ENCODE results near the gene TCP11L1. TPM values are rescaled to one million over a fixed set of nuclear protein-coding genes. Genes with fewer than 3 reads are reported as not detected.
A peak's percentile ranks its signal among the peaks of the same experiment; 100 is the strongest.
"Not testable (repeated sequence)": the region's sequence is repeated elsewhere in the genome, so short reads cannot be mapped to it uniquely, and the experiment has no call there.

The TCP11L1 gene
- total RNA-seq, 3 donors from 2014 or later, result 8.2 to 14.1 (median 11.1) TPM

- H3K9me3 Mint-ChIP-seq, result no peaks in the 10 kb centered on the region
- DNase-seq, result no peak
- H3K36me3 Mint-ChIP-seq (ENCODE audit: insufficient read depth), result peaks cover 21% of the 10 kb centered on the region
- peaks cover 14% of the 10 kb centered on the region for H3K4me1 Mint-ChIP-seq (ENCODE audit: low read depth)
- ATAC-seq, result no peak
- H3K27me3 Mint-ChIP-seq (ENCODE audit: low read depth), result no peaks in the 10 kb centered on the region
- no peak overlapping the region for H3K4me3 Mint-ChIP-seq
Observed at GRCh38 chr11:33045551-33046255, 6.3 kb downstream of the TCP11L1 start.

DNA sequence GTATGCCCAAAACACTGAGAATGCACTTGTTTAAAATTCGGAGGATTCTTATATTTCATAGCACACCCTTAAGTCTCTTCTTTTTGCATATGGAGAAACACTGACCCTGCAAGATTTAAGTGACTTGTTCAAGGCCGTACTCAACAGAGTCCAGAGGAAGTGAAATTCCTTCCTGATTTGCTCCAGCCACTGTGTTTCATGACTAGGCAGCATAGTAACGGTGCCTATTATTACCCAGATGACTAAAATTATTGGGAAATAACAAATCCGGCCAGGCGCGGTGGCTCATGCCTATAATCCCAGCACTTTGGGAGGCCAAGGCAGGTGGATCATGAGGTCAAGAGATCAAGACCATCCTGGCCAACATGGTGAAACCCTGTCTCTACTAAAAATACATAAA, 9.3 kb downstream of the TCP11L1 start:
- peaks cover 24% of the 10 kb centered on the region for H3K36me3 Mint-ChIP-seq (ENCODE audit: insufficient read depth)
- not testable (repeated sequence) for H3K9me3 Mint-ChIP-seq; DNase-seq; H3K27me3 Mint-ChIP-seq (ENCODE audit: low read depth); ATAC-seq; H3K4me3 Mint-ChIP-seq; H3K4me1 Mint-ChIP-seq (ENCODE audit: low read depth)

- not testable (repeated sequence) for ATAC-seq; H3K27me3 Mint-ChIP-seq (ENCODE audit: low read depth); H3K4me1 Mint-ChIP-seq (ENCODE audit: low read depth); H3K9me3 Mint-ChIP-seq; DNase-seq; H3K4me3 Mint-ChIP-seq
- peaks cover 26% of the 10 kb centered on the region for H3K36me3 Mint-ChIP-seq (ENCODE audit: insufficient read depth)
Observed at GRCh38 chr11:33049565-33050408, 10.4 kb downstream of the TCP11L1 start.

- no peak overlapping the region for H3K4me3 Mint-ChIP-seq
- ATAC-seq, result no peak
Observed at GRCh38 chr11:33052231-33052630, 12.9 kb downstream of the TCP11L1 start.

GRCh38 chr11:33055375-33055774, 16.0 kb downstream of the TCP11L1 start:
- Mint-ChIP-seq H3K36me3 (ENCODE audit: insufficient read depth) (peaks cover 26% of the 10 kb centered on the region), H3K27me3 (ENCODE audit: low read depth) (no peaks in the 10 kb centered on the region), H3K4me1 (ENCODE audit: low read depth) (no peaks in the 10 kb centered on the region), H3K9me3 (no peaks in the 10 kb centered on the region), H3K4me3 (no peak overlapping the region)
- DNase-seq (no peak), ATAC-seq (no peak)

More at GRCh38 chr11:33052231-33052630, 12.9 kb downstream of the TCP11L1 start:
- Mint-ChIP-seq H3K36me3 (ENCODE audit: insufficient read depth) (peaks cover 25% of the 10 kb centered on the region), H3K9me3 (no peaks in the 10 kb centered on the region), H3K4me1 (ENCODE audit: low read depth) (no peaks in the 10 kb centered on the region), H3K27me3 (ENCODE audit: low read depth) (no peaks in the 10 kb centered on the region)
- DNase-seq, result no peak

DNA sequence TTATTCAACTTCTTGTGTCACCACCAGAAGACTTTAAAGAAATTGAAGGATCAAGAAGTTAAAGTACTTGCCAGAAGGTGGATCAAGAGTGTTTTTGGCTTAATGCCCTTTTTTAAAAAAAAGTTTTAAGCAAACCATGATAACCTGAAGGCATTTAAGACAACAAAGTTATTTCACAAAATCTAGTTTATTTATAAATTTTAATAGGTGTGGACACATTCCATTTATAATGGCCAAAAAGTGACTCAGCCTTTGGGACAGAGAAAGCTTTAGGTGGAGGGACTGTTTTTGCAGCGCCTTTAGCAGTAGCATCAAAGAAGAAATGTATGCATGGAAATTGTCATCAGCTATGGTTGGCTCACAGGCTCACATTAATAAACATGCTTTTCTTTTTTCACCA, 17.9 kb downstream of the TCP11L1 start:
- DNase-seq, result no peak
- no peak overlapping the region for H3K4me3 Mint-ChIP-seq
- no peak for ATAC-seq
- H3K27me3 Mint-ChIP-seq (ENCODE audit: low read depth), result no peaks in the 10 kb centered on the region
- peaks cover 4% of the 10 kb centered on the region for H3K4me1 Mint-ChIP-seq (ENCODE audit: low read depth)
- peaks cover 28% of the 10 kb centered on the region for H3K36me3 Mint-ChIP-seq (ENCODE audit: insufficient read depth)
- no peaks in the 10 kb centered on the region for H3K9me3 Mint-ChIP-seq

- peaks cover 35% of the 10 kb centered on the region for H3K36me3 Mint-ChIP-seq (ENCODE audit: insufficient read depth)
- H3K27me3 Mint-ChIP-seq (ENCODE audit: low read depth), result no peaks in the 10 kb centered on the region
- peaks cover 26% of the 10 kb centered on the region for H3K4me1 Mint-ChIP-seq (ENCODE audit: low read depth)
- H3K4me3 Mint-ChIP-seq, result no peak overlapping the region
- no peaks in the 10 kb centered on the region for H3K9me3 Mint-ChIP-seq
- no peak for ATAC-seq
- DNase-seq, result no peak
Observed at GRCh38 chr11:33059331-33060007, 20.1 kb downstream of the TCP11L1 start.

GRCh38 chr11:33060271-33060670, 20.9 kb downstream of the TCP11L1 start:
- H3K36me3 Mint-ChIP-seq (ENCODE audit: insufficient read depth), result peaks cover 34% of the 10 kb centered on the region

DNA sequence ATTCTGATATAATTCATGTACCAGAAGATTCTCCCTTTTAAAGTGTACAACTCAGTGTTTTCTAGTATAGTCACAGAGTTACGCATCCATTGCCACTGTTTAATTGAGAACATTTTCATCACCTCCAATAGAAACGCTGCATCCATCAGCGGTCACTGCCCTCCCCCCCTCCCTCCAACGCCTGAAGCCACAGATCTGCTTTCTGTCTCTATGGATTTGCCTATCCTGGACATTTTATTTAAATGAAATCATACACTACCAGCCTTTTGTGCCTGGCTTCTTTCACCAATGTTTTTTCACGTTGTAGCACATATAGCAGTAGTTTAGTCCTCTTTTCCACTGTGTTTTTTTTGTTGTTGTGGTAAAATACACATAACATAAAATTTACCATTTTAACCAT, 22.8 kb downstream of the TCP11L1 start:
- H3K36me3 Mint-ChIP-seq (ENCODE audit: insufficient read depth), result peaks cover 39% of the 10 kb centered on the region
- DNase-seq (no peak), ATAC-seq (no peak)
- H3K9me3 Mint-ChIP-seq, result no peaks in the 10 kb centered on the region
- peaks cover 32% of the 10 kb centered on the region for H3K4me1 Mint-ChIP-seq (ENCODE audit: low read depth)
- H3K4me3 Mint-ChIP-seq, result no peak overlapping the region
- H3K27me3 Mint-ChIP-seq (ENCODE audit: low read depth), result no peaks in the 10 kb centered on the region

More at GRCh38 chr11:33060271-33060670, 20.9 kb downstream of the TCP11L1 start:
- Mint-ChIP-seq H3K9me3 (no peaks in the 10 kb centered on the region), H3K4me3 (no peak overlapping the region), H3K27me3 (ENCODE audit: low read depth) (no peaks in the 10 kb centered on the region), H3K4me1 (ENCODE audit: low read depth) (peaks cover 32% of the 10 kb centered on the region)
- ATAC-seq (no peak), DNase-seq (no peak)

DNA sequence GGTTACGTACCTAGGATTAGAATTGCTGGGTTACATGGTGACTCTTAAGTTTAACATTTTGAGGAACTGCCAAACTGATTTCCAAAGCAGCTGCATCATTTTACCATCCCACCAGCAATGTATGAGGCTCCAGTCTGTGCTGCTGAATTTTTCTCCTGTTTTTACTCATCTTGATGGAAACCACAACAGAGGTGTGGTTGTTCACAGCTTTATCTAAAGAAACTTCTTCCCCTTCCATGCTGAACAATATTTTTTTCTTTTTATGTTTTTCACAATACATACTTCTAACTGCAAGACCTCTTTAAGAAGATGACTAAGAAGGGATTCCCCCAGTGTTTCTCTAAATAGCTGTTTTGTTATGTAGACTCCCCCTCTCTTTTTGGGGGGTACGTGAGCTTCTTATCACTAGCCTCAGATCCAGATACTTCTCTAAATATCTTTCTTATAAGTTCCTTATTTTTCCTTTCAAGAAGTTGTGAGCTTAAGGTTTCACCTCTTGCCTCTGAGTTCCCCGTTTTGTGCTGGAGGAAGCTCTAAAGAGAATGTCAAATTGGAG, 24.0 kb downstream of the TCP11L1 start:
- Mint-ChIP-seq H3K4me3 (no peak overlapping the region), H3K36me3 (ENCODE audit: insufficient read depth) (peaks cover 37% of the 10 kb centered on the region), H3K9me3 (no peaks in the 10 kb centered on the region), H3K4me1 (ENCODE audit: low read depth) (peaks cover 32% of the 10 kb centered on the region), H3K27me3 (ENCODE audit: low read depth) (no peaks in the 10 kb centered on the region)
- DNase-seq (no peak), ATAC-seq (peak; percentile 77 to 81)

GRCh38 chr11:33064033-33064825, 24.9 kb downstream of the TCP11L1 start:
- Mint-ChIP-seq H3K36me3 (ENCODE audit: insufficient read depth) (peaks cover 32% of the 10 kb centered on the region), H3K4me3 (no peak overlapping the region), H3K27me3 (ENCODE audit: low read depth) (no peaks in the 10 kb centered on the region), H3K4me1 (ENCODE audit: low read depth) (peaks cover 32% of the 10 kb centered on the region), H3K9me3 (no peaks in the 10 kb centered on the region)
- ATAC-seq (no peak), DNase-seq (no peak)

DNA sequence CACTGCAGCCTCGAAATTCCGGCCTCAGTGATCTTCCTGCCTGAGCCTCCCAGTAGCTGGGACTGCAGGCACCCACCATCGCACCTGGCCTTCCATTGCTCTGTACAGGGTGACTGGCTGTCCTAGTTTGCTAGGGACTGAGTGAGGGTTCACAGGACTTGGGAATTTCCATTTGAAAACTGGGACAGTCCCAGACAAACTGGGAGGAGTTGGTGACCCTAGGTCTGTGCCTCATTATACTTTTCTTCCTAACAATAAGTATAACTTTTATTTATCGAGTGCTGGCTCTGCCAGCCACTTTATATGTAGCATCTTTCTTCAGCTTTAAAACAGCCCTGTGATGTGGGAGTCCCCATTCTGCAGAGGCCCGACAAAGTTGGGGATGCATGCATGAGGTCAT, 25.5 kb downstream of the TCP11L1 start:
- Mint-ChIP-seq H3K4me3 (no peak overlapping the region), H3K27me3 (ENCODE audit: low read depth) (no peaks in the 10 kb centered on the region)

GRCh38 chr11:33065445-33066178, 26.2 kb downstream of the TCP11L1 start:
- H3K4me1 Mint-ChIP-seq (ENCODE audit: low read depth), result peaks cover 32% of the 10 kb centered on the region
- peaks cover 23% of the 10 kb centered on the region for H3K36me3 Mint-ChIP-seq (ENCODE audit: insufficient read depth)
- no peaks in the 10 kb centered on the region for H3K9me3 Mint-ChIP-seq
- no peaks in the 10 kb centered on the region for H3K27me3 Mint-ChIP-seq (ENCODE audit: low read depth)
- DNase-seq (peak; percentile 76), ATAC-seq (peak; percentile 69 to 77)
- no peak overlapping the region for H3K4me3 Mint-ChIP-seq

More for the DNA sequence above, 25.5 kb downstream of the TCP11L1 start:
- Mint-ChIP-seq H3K36me3 (ENCODE audit: insufficient read depth) (peaks cover 26% of the 10 kb centered on the region), H3K9me3 (no peaks in the 10 kb centered on the region), H3K4me1 (ENCODE audit: low read depth) (peaks cover 32% of the 10 kb centered on the region)
- ATAC-seq, result no peak
- no peak for DNase-seq
